SKM-1 (cell line): ENCODE measurements around the gene APBB1.

Source experiments
- DNase-seq: peaks from one replicate; lab custom pipeline; 2025; ENCODE audit not compliant: unreplicated experiment; lab: John Stamatoyannopoulos, UW

Gene APBB1

GRCh38 chr11:6419009-6419631 is at the start of gene APBB1:
TSS of gene APBB1 (minus strand) at chr11:6419094. CDS start at chr11:6411347, 7,747 bp downstream.
- peak; percentile 11 for DNase-seq

- no peak for DNase-seq
Observed at GRCh38 chr11:6459099-6459450, 40.2 kb upstream of the APBB1 start.

DNA sequence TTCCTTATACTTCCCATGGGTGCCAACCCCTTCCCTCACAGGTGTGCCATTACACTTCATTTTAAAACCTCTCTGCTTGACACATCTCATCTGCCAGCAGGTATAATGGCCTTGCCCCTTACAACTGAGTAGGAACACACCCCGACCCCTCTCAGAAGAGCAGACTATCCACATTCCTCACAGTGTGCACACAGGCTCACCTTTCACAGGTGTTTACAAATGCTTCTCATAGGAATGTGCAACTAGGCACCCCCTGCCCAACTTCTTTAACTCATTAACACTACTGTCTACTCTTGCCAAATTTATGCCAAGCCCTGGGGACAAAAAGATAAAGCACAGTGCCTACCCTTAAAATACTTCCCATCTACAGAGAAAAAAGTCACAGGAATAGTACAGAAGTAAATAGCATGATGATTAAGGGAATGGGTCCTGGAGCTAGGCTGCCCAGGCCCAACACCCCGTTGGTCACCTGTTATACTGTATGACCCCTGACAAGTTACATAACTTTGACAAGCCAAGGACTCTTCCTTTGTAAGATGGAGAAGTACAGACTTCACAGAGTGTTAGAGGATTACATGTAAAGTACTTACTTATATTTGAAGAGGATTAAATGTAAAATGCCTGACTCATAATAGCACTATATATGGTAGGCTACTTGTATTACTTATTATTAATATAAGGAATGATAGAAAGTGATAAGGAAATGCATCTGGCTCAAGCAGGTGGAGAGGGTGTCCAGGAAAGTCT is 39.6 kb upstream of the APBB1 start:
- DNase-seq = no peak

- DNase-seq = no peak
Observed at GRCh38 chr11:6457581-6458320, 38.9 kb upstream of the APBB1 start.

GRCh38 chr11:6456361-6457073 is 37.6 kb upstream of the APBB1 start:
- DNase-seq = no peak

DNA sequence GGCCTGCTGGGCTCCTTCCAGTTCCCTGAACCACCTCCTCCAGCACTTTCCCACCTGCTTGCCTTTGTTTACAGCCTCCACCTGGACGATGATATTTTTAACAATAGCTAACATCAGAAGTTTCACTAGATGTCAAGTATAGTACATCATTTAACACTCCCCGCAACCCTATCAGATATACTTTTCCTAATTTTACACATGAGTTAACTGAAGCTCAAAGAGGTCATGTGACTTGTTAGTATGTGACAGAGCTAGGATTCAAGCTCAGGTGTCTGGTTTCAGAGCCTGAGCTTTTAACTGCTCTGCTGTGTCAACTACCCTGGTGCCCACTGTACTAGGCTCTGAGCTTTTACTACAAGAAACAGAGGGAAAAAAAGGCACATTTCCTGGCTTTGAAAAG is 36.2 kb upstream of the APBB1 start:
- no peak for DNase-seq

DNA sequence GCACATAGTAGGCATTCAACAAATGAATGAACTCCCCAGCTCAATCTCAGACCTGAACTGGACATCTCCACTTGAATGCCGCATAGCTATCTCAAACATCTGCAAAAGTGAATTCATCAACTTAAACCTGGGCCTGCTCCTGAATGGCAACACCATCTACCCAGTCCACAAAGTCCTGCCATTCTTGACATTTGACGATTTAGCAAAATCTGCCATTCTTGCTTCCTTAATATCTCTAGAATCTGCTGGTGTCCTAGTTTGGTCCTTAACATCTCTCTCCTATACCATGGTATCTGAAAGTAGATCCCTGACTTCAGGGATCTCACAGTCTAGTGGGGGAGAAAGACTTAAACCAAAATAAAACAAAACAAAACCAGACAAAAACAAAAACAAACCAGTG is 34.3 kb upstream of the APBB1 start:
- no peak for DNase-seq

- DNase-seq = no peak
Observed at GRCh38 chr11:6452219-6452618, 33.3 kb upstream of the APBB1 start.

DNA sequence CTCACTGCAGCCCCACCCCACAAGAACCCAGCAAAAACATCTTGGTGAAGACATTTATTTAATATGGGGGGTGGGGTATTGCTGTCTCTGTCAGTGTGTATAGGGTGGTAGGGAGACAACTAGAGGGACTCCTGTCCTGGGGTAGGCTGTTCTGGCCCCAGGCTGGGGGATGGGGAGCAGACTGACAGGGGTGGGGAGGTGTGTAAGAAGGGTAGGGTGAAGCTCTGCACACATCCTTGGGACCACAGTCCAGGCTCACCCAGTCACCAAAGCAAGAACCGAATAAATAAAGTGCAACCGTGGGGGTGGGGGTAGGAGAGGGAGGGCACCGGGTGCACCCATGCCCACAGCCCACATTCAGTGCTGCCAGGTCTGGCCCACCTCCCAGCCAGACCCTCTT is 29.7 kb upstream of the APBB1 start:
- no peak for DNase-seq

GRCh38 chr11:6443269-6444003 is 24.5 kb upstream of the APBB1 start:
- peak; percentile 52 for DNase-seq

DNA sequence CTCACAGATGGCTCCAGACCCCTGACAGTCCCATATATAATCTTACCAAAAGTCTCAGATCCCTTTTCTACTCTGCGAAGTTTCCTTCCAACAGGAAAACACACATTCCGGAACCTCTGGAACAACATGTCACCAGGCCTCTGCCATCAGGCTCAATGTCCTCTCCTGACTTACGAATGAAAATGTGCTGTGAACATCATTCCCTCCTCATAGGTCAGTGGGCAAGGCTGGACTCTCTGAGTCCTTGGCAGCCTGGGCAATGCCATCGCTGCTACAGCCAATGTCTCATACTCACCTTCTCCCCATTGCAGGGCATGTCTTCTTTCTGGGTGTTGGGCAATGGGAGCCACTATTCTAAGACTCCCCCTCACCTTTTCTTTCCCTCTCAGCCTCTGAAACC is 23.5 kb upstream of the APBB1 start:
- DNase-seq = no peak

DNA sequence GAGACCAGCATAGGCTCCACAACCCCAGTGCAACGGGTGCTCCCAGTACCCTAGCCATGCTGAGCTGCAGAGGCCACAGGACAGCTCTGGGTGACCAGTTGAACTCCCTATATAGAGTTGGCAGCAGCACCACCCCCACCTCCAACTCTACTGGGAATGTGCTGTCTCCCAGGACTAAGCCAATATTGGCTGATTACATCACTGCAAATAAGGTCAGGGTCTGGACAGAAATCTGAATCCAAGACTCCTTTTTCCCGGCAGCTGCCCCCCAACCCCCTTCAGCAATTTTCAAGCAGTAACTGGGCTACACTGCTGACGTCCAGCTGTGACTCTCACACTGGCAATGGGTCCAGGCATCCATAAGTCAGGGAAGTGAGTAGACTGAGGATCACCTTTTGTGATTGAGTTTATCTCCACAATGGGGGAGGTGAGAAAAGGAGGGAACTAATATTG is 22.0 kb upstream of the APBB1 start, which contains the start of gene HPX:
TSS of gene HPX (minus strand) at position 82 of the 453 bp plus-strand sequence. CDS start at position 58, 24 bp downstream.
- no peak for DNase-seq

- DNase-seq = peak; percentile 79
Observed at GRCh38 chr11:6438979-6439571, 20.2 kb upstream of the APBB1 start.

- DNase-seq = peak; percentile 92
Observed at GRCh38 chr11:6437993-6438392, 19.1 kb upstream of the APBB1 start.

- no peak for DNase-seq
Observed at GRCh38 chr11:6437423-6437822, 18.5 kb upstream of the APBB1 start.

DNA sequence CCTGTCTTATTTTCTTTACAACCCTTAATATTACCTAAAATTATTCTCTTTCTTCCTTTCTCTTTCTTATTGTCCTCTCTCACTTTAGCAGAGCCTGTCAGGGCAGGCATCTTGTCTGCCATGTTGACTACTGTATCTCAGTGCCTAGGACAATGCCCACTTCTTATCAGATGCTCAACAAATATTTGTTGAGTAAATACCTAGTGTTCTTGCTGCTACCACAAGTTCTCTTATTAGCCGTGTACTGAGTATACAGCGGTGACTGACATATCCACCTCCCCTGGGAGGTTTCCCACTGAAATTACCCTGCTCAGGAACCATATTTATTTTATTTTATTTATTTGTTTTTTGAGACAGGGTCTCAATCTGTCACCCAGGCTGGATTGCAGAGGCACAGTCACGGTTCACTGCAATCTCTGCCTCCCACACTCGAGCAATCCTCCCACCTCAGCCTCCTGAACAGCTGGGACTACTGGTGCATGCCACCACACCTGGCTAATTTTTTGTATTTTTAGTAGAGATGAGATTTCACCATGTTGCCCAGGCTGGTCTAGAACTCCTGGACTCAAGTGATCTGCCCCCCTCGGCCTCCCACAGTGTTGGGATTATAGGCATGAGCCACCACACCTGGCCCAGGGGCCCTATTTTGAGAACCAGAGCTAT is 15.2 kb upstream of the APBB1 start:
- no peak for DNase-seq

- DNase-seq = no peak
Observed at GRCh38 chr11:6431861-6432260, 13.0 kb upstream of the APBB1 start.

DNA sequence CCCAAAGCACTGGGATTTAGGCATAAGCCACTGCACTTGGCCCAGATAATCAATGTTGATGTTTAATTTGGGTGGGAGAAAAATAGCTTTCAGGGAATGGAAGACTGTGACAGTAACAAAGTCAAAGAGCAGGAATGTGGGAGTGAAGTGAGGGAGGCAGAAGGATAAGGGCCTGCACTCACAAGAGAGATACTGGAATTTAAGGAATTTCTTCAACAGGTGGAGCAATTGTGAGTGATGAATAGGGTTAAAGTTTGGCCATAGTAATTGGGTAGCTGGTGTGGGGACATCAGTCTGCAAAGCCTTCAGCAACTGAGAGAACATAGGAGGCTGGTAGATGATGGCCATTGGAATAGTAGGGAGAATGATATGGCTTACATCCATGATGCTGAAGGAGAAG is 8.6 kb upstream of the APBB1 start:
- no peak for DNase-seq

DNA sequence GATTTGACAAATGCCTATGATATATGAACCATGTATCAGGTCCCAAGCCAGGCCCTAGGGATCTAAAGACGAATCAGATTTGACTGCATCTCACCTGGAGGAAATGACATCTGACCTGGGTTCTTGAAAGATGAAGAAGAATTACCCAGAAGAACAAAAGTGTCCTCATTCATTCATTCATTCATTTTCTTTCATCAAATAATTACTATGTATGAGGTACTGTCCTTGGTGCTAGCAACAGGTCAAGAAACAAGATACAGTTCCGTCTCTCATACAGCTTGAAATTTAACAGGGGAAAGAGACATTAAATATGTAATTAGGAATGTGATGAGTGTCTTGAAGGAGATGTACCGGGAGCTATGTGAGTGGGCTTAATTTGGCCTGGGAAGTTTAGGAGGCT is 1.8 kb upstream of the APBB1 start:
- DNase-seq = no peak

DNA sequence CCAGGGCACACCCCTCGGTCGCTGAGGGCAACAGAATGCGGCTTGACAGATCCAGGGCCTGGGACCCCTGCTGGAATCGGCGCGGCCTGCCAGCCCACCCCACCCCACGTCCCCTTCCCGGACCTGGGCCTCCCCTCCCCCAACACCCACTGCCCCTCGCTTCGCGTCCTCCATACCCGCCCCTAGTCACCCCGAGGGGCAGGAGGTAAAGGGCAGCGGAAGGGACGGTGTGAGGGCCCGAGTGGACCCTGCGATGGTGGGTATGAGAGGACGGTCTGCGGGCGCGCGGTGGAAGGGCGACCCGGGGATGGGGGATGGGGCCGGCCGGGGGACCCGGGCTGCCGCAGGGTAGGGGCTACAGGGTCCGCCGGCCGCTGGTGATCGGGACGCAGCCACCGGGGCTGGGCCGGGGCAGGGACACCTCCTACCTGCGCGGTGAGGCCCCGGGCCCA is 311 bp downstream of the APBB1 start:
- DNase-seq = no peak
